Activated CD4-positive, alpha-beta T cell treated with anti-CD3 and anti-CD28 coated beads for 1 hour (primary cell): ENCODE data around the gene HHIPL1.
A peak's percentile ranks its signal among the peaks of the same experiment; 100 is the strongest.

Experiments used
- DNase-seq: peaks from one replicate; pipeline ENCODE4 v3.0.0-alpha.2; 2020

The HHIPL1 gene

DNA sequence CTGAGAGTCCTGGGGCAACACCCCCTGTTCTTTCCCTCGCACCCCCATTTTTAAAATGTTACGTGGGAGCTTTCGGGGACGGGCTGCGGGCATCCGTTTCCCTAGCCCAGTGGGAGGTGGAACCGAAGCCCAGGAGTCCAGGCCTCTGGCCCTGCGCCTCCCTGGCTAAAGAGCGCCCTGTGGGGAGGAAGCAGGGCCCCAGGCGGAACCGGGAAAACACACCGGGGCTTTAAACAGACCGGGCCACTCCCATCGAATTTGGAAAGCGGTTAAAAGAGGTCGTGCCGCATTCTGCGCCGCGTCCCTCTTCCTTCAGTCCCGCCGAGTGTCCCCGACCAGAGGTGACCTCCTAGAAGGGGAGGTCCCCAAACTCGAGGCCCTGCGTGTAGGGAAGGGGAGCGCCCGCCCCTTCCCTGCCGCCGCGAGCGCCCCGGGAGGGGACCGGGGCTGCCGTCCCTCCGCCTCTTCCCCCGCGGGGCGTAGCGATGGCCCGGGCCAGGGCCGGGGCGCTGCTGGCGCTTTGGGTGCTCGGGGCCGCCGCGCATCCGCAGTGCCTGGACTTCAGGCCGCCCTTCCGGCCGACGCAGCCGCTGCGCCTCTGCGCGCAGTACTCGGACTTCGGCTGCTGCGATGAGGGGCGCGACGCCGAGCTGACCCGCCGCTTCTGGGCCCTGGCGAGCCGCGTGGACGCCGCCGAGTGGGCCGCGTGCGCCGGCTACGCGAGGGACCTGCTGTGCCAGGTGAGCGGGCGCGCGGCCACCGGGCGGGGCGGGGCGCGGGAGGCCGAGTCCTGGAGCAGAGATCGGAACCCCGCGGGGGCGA is at the start of gene HHIPL1:
Gene HHIPL1, plus strand, starts transcription at position 407 of the 822 bp plus-strand sequence. Its CDS starts 79 bp downstream, at position 486.
- no peak for DNase-seq

DNA sequence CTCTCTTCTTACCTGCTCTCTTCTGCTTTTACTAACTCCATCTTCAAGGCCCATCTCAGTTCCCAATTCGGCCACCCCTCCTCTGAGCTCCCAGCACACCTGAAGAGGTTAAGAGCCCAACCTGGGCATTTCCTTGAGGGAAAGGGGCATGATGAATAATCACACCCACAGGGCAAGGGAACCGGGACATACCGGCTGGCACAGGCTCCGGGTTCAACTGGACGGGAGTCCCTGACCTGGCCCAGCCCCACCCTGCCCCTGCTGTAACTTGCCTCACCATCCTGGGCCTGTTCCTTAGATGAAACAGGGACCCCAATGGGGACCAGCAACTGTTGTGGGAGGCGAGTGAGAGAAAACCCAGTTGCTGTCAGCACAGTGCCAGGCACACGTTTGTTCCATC is 49.4 kb upstream of the HHIPL1 start:
- no peak for DNase-seq

DNA sequence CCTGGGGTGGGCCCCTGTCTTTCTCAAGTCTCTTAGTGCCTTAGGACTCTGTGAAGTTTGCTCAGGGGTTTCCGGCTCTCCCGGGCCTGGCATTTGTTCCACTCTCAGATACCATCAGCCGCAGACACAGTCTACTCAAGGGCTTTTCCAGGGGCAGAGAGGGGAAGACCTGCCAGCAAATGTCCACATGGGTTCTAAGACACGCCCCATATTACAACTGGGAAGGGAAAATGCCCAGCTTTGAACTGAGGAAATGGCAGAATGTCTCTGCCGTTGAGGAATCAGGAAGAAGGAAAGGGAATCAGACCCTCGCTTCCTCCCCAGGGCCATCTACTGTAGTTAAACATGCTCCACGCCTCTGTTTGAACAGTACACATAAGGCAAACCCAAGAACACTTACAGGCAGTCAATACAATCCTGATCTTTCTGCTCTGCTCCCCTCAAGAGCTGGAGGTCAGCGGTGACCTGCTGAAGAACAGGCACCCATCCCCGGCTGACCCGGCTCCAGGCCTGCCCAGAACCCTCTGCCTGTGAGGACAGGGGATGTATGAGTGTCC is 48.8 kb upstream of the HHIPL1 start:
- DNase-seq: no peak

DNA sequence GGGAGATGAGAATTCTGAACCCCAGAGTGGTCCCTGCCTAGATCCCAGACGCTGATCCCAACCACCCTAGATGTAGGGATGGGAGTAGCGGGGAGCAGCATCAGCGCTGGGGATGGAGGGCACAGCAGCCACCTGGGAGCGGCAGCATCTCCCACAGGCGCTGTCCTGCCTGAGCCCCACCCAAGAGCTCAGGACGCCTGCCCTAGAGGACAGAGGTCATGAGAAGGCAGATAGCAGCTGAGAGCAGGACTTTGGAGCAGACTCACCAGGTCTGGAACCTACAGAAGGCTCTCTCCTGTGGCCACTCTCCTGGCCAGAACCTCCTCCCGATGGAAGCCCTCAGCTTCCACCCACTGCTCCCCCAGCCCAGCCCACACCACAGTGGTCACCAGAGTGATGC is 48.2 kb upstream of the HHIPL1 start:
- no peak for DNase-seq

GRCh38 chr14:99597911-99598600 is 46.9 kb upstream of the HHIPL1 start:
- no peak for DNase-seq

- no peak for DNase-seq
Measured at GRCh38 chr14:99598774-99599173, 46.2 kb upstream of the HHIPL1 start.

- DNase-seq: no peak
Measured at GRCh38 chr14:99599393-99599792, 45.5 kb upstream of the HHIPL1 start.

DNA sequence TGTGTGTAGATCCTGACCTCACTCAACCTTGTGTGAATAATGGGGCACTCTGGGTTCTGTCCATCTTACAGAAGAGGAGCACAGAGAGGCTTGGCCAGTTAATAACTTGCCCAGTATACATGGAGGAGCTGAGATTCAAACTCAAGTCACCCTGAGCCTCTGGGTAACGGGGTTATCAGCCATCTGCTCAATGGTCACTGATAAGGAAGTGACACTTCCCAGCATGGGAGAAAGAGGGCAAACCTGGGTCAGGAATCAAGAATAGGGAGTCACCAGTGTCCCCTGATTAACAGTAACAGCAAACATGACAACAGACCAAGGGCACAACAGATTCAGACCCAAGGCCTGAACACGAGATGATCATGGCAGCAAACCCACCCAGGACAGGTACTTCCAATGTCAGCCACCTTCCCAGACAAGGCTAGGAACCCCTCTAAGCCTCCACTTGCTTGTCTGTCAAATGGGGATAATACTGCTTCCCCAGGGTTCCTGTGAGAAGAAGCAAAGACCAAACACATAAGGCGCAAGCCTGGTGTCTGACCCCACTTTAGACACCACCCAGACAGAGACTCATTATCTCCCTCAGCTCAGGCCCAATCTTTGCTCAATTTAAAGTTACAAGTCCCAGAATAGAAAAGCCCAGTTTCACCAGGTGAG is 44.6 kb upstream of the HHIPL1 start:
- DNase-seq: no peak

DNA sequence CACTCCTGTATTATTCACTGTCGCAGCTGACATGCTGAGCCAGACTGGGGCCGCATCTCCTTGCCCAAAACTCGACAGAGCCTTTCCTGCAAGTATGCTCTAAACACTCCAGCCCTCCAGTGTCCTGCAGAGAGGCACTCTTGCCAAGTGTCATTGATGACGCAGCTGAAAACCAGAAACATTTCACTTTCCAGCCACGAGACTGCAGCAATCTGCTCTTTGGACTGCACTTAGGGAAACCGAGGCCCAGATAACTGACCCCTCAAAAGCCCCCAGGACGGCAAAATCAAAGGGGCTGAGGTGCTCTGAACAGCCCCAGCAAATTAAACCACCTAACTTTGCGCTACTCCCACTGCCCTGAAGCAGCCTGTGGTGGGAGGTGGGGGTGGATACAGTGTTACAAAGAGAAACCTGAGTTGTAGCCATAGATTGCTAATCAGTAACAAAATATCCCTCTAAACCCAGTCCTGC is 43.5 kb upstream of the HHIPL1 start:
- DNase-seq: no peak

DNA sequence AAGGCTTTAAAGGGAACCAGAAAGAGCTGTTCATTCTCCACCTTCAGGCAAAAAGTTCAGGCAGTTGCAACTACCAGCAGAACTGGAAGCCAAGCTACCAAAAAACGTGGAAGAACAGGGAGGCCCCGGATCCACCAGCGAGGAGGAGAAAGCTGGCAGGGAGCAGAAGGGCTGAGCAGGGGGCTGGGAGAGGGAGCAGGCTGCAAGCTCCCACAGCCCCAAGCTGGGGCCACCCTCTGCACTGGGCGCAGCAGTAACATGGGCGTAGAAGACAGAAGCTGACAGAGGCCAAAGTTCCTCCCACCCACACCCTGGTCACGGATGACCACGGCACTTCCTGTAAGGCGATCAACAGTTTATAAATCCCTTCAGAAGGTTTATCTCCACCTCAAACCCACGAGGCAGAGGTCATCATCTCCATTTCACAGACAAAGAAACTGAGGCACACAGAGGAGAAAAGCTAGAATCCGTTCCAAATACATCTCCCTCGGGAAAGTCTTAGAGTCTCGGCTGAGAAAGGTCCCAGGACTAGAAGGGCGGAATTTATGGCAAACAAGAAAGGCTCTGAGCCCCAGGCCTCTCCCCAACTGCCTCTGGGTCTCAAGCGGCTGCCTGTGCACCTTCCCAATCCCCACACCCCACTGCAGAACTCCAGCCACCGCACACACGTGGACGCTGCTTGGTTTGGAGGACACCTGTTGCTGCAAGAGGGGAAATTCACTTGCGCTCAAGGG is 42.7 kb upstream of the HHIPL1 start:
- no peak for DNase-seq

GRCh38 chr14:99602788-99603415 is 42.0 kb upstream of the HHIPL1 start:
- DNase-seq: no peak

DNA sequence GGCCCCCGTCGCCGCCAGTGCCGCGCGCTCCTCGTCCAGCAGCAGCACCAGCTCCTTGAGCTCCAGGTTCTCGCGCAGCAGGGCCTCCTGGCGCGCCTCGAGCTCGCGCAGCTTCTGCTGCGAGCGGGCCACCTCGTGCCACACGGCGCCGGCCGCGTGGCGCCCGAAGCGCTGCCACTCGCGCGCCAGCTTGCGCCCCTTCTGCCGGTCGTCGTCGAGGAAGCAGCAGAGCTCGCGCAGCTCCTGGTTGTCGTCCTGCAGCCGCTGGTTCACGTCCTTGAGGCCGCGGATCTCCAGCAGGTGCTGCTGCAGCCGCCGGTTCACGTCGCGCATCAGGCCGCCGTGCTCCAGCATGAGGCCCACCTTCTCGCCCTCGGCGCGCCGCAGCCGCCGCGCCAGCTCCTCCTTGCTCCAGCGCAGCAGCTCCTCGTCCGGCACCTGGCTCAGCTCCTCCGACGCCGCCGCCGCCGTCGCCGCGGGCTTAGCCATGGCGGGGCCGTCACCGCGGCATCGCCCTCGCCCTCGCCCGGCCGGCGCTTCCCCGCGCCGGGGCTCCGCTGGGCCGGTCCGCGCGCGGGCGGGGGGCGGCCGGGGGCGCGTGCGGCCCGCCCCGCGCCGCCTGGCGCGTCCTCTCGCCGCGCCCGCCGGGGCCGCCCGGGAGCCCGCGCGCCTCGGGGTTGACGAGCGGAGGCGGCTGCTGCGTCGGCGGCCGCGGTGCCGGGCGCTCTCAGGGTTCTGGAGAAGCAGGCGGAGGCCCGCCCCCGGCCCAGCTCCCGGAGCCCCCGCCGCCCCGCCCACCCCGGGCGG is 41.3 kb upstream of the HHIPL1 start, which contains the start of gene CCDC85C:
Gene CCDC85C, minus strand, starts transcription at position 737 of the 807 bp plus-strand sequence. Its CDS starts 248 bp downstream, at position 489.
- peak; percentile 38 for DNase-seq

DNA sequence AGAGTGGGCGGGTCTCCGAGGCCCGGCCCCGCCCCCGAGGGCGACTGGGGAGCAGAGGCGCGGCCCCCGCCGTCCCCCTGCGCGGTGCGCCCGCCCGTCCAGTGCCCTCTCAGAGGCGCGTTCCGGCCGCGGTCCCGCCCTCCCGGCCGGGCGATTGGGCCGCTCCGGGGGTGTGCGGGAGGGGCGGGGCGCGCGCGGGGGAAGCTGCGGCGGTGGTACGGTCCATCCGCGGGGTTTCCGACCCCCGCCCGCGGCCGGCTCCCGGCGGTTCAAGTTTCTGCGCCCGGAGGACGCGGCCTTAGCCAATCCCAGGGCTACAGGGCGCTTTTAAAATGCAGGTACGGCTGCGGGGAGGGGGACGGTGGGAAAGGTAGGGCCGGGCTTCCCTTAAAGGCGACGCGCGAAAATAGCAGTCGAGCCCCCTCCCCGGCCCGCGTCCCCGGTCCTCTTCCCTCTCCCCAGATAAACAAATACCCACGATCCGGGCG is 40.6 kb upstream of the HHIPL1 start:
- DNase-seq: peak; percentile 95

GRCh38 chr14:99604766-99605298 is 40.1 kb upstream of the HHIPL1 start:
- no peak for DNase-seq

- peak; percentile 75 for DNase-seq
Measured at GRCh38 chr14:99605299-99605961, 39.5 kb upstream of the HHIPL1 start.

GRCh38 chr14:99606359-99606758 is 38.6 kb upstream of the HHIPL1 start:
- no peak for DNase-seq

DNA sequence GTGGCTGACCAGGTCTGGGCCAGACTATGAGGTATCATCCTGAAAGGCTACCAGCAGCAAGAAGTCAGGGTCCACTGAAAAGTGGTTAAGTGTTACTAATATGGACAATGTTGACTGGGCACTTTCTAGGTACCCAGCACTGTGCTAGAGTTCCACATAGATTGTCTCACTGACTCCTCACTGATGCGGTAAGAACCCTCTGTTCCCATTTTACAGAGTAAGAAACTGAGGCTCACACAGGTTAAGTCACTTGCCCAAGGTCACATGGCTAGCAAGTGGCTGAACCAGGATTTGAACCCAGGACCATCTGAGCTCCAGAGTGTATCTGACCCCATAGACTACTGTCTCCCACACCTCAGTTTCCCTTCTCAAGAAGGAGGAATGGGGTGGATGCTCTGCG is 36.3 kb upstream of the HHIPL1 start:
- DNase-seq: no peak

- no peak for DNase-seq
Measured at GRCh38 chr14:99609245-99610170, 35.4 kb upstream of the HHIPL1 start.

DNA sequence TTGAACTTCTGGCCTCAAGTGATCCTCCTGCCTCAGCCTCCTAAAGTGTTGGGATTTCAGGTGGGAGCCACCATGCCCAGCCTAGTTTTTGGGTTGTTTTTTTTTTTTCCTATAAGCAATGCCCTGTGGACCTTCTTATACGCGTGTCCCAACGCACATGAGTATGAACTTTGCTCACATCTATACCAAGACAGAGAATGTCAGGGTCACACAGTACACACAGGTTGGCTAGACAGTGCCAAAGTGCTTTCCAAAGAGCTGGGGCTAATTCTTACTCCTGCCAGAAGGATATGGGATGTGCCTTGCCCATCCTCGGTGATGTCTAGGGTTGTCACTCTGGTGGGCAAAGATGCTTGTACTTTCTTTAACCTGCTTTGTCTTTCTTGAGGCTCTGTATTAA is 33.3 kb upstream of the HHIPL1 start:
- no peak for DNase-seq
